ENCODE data around the gene ARHGAP4. TPM values are rescaled to one million over a fixed set of nuclear protein-coding genes. Genes with fewer than 3 reads are reported as not detected.

The ARHGAP4 gene
- total and polyA plus RNA-seq, 8 donors, result 21.9 to 96.2 (median 26.3) TPM

- H3K27ac ChIP-seq, result no peak overlapping the region
- DNase-seq (no peak), ATAC-seq (no peak)
- H3K36me3 ChIP-seq, result peaks cover 0 to 80% of the 10 kb centered on the region in 2 donors
- no peaks in the 10 kb centered on the region for H3K9me3 ChIP-seq
- H3K4me1 ChIP-seq, result peaks cover 0 to 11% of the 10 kb centered on the region in 2 donors
- no peak for TF ChIP-seq CTCF (IDR thresholded peaks at IDR 0.05)
- intact Hi-C loops (cut with DNase I), result no loop called here
- no peak overlapping the region for H3K4me3 ChIP-seq
- H3K27me3 ChIP-seq, result no peaks in the 10 kb centered on the region
Measured at GRCh38 chrX:153961292-153961691, 35.2 kb upstream of the ARHGAP4 start.

- H3K4me3 ChIP-seq, result no peak overlapping the region
- intact Hi-C loops (cut with DNase I), result no loop called here
- no peaks in the 10 kb centered on the region for H3K9me3 ChIP-seq
- H3K27ac ChIP-seq, result no peak overlapping the region
- DNase-seq, result no peak
- H3K27me3 ChIP-seq, result no peaks in the 10 kb centered on the region
- peaks cover 0 to 85% of the 10 kb centered on the region in 2 donors for H3K36me3 ChIP-seq
- H3K4me1 ChIP-seq, result peaks cover 0 to 6% of the 10 kb centered on the region in 2 donors
- TF ChIP-seq CTCF (IDR thresholded peaks at IDR 0.05), result no peak
- no peak for ATAC-seq
Measured at GRCh38 chrX:153960786-153961185, 34.7 kb upstream of the ARHGAP4 start.

- Histone ChIP-seq H3K27me3 (no peaks in the 10 kb centered on the region), H3K4me3 (no peak overlapping the region), H3K4me1 (no peaks in the 10 kb centered on the region), H3K36me3 (peaks cover 0 to 92% of the 10 kb centered on the region in 2 donors), H3K9me3 (no peaks in the 10 kb centered on the region), H3K27ac (no peak overlapping the region)
- no peak for TF ChIP-seq CTCF (IDR thresholded peaks at IDR 0.05)
- intact Hi-C loops (cut with DNase I), result no loop called here
- ATAC-seq, result no peak
- DNase-seq, result no peak
Measured at GRCh38 chrX:153960077-153960476, 34.0 kb upstream of the ARHGAP4 start.

- H3K36me3 ChIP-seq, result peaks cover 0 to 96% of the 10 kb centered on the region in 2 donors
- H3K27me3 ChIP-seq, result no peaks in the 10 kb centered on the region
- H3K4me1 ChIP-seq, result no peaks in the 10 kb centered on the region
- no peaks in the 10 kb centered on the region for H3K9me3 ChIP-seq
- TF ChIP-seq CTCF (IDR thresholded peaks at IDR 0.05), result no peak
- ATAC-seq (no peak), DNase-seq (no peak)
- no peak overlapping the region for H3K4me3 ChIP-seq
- no peak overlapping the region for H3K27ac ChIP-seq
- intact Hi-C loops (cut with DNase I), result no loop called here
Measured at GRCh38 chrX:153959649-153960048, 33.6 kb upstream of the ARHGAP4 start.

GRCh38 chrX:153958605-153959004 is 32.5 kb upstream of the ARHGAP4 start:
- no peak for TF ChIP-seq CTCF (IDR thresholded peaks at IDR 0.05)
- intact Hi-C loops (cut with DNase I), result no loop called here
- Histone ChIP-seq H3K27me3 (no peaks in the 10 kb centered on the region), H3K27ac (no peak overlapping the region), H3K4me3 (no peak overlapping the region), H3K4me1 (no peaks in the 10 kb centered on the region), H3K36me3 (peaks cover 0 to 100% of the 10 kb centered on the region in 2 donors), H3K9me3 (no peaks in the 10 kb centered on the region)
- no peak for ATAC-seq
- DNase-seq, result no peak

Measured in left lung (tissue), 10 donors.